Left lung (tissue), 14 donors: ENCODE results near the gene PNPO. TPM values are rescaled to one million over a fixed set of nuclear protein-coding genes. Genes with fewer than 3 reads are reported as not detected.

Source experiments
- ATAC-seq: fragments of 200-7000 bp; cut with Tn5 transposase; one replicate; pipeline ENCODE4 v1.9.1; 2020; ENCODE audit warnings: moderate library complexity
- DNase-seq, 4 donors: peaks; one replicate each; pipeline ENCODE4 v3.0.0-alpha.2; 2013 to 2020
- H3K27ac ChIP-seq, 2 donors: fragments of 200-600 bp; sonication (generic) in 1 of 2; one replicate each; pipeline versions ENCODE4 v1.5.0 to v1.8.0; 2020 to 2021
- H3K27me3 ChIP-seq, 2 donors: fragments of 200-600 bp; sonication (generic) in 1 of 2; one replicate each; pipeline versions ENCODE4 v1.5.0 to v1.8.0; 2020 to 2021
- H3K36me3 ChIP-seq, 2 donors: fragments of 200-600 bp; sonication (generic) in 1 of 2; one replicate each; pipeline versions ENCODE4 v1.5.0 to v1.8.0; 2020 to 2021
- H3K4me1 ChIP-seq, 2 donors: fragments of 200-600 bp; one replicate each; pipeline ENCODE4 v1.8.0; 2021
- H3K4me3 ChIP-seq, 2 donors: fragments of 200-600 bp; sonication (generic) in 1 of 2; one replicate each; pipeline versions ENCODE4 v1.5.0 to v1.8.0; 2020 to 2021; ENCODE audit warnings: mild to moderate bottlenecking in 1 of 2
- H3K9me3 ChIP-seq, 2 donors: fragments of 200-600 bp; sonication (generic) in 1 of 2; one replicate each; pipeline versions ENCODE4 v1.5.0 to v1.8.0; 2020 to 2021
- intact Hi-C, 2 donors: fragments of 100-400 bp; cut with DNase I; formaldehyde crosslinking; loops; one replicate each; pipeline versions ENCODE4 v1.11.2 to v1.14.2; 2022
- long read RNA-seq, 12 donors: library from polyadenylated mRNA in 2 of 12; unstranded in 2 of 12; transcript quantifications; one replicate each; pipeline ENCODE4 v2.0.0 and lab custom pipeline, GENCODE V29; 2019 to 2026
- polyA plus RNA-seq, 6 donors: library from polyadenylated mRNA; unstranded; fragments of 120-200 nt; gene quantifications; one replicate each; pipeline ENCODE4 v1.2.1, GENCODE V29; 2013; ENCODE audit not compliant: insufficient read length in 6 of 6
- total RNA-seq, 2 donors: library from RNA; stranded (reverse); fragmentation: NEBNext Ultra II Directional; extraction: Animal tissue kit (Norgen Biotek cat#: 25700); gene quantifications; one replicate each; pipeline ENCODE4 v1.2.1, GENCODE V29; 2021
- TF ChIP-seq, protein P1 (sequence below), 2 donors: fragments of 200-600 bp; sonication (generic) in 1 of 2; IDR thresholded peaks; one replicate each; pipeline versions ENCODE4 v1.5.0 to v1.8.0; 2021; ENCODE audit warnings: antibody characterized with exemption in 2 of 2
- donor health status: DM: no; HTN: yes; CAD: no.
- donor health status: DM: no; HTN: no; CAD: no.

PNPO gene
- 10 to 100 TPM; 36.4 to 40.0 TPM for total RNA-seq
- 10 to 100 TPM; 10.7 to 14.4 (median 11.9) TPM for polyA plus RNA-seq
- long read RNA-seq, donor 1, partial matches to known transcripts = 0 of 6 reads
- long read RNA-seq, donor 1, other reads (novel, unspliced or antisense) = 0 of 6 reads
- long read RNA-seq, donor 2, partial matches to known transcripts = 0 of 3 reads
- long read RNA-seq, donor 2, other reads (novel, unspliced or antisense) = 0 of 3 reads
- long read RNA-seq, donor 3, partial matches to known transcripts = 0 of 3 reads
- long read RNA-seq, donor 3, other reads (novel, unspliced or antisense) = 0 of 3 reads
- long read RNA-seq, donor 4, transcript PNPO-217 (7 exons, 3,465 nt) = major isoform, 7 of 9 reads
- long read RNA-seq, donor 4, partial matches to known transcripts = 1 of 9 reads
- long read RNA-seq, donor 4, other reads (novel, unspliced or antisense) = 0 of 9 reads
- long read RNA-seq, donor 5, partial matches to known transcripts = 6 of 11 reads
- long read RNA-seq, donor 5, other reads (novel, unspliced or antisense) = 0 of 11 reads
- long read RNA-seq, donor 6, partial matches to known transcripts = 0 of 1 reads
- long read RNA-seq, donor 6, other reads (novel, unspliced or antisense) = 0 of 1 reads
- long read RNA-seq, donor 7, partial matches to known transcripts = 0 of 1 reads
- long read RNA-seq, donor 7, other reads (novel, unspliced or antisense) = 0 of 1 reads
- long read RNA-seq, donor 8, transcript PNPO-217 (7 exons, 3,465 nt) = major isoform, 7 of 7 reads
- long read RNA-seq, donor 8, partial matches to known transcripts = 0 of 7 reads
- long read RNA-seq, donor 8, other reads (novel, unspliced or antisense) = 0 of 7 reads
- long read RNA-seq, donor 9 = 0 reads
- long read RNA-seq, donor 10, transcript PNPO-217 (7 exons, 3,465 nt) = major isoform, 7 of 7 reads
- long read RNA-seq, donor 10, partial matches to known transcripts = 0 of 7 reads
- long read RNA-seq, donor 10, other reads (novel, unspliced or antisense) = 0 of 7 reads
- long read RNA-seq, donor 11 = 0 reads
- long read RNA-seq, donor 12, partial matches to known transcripts = 0 of 4 reads
- long read RNA-seq, donor 12, other reads (novel, unspliced or antisense) = 0 of 4 reads

DNA sequence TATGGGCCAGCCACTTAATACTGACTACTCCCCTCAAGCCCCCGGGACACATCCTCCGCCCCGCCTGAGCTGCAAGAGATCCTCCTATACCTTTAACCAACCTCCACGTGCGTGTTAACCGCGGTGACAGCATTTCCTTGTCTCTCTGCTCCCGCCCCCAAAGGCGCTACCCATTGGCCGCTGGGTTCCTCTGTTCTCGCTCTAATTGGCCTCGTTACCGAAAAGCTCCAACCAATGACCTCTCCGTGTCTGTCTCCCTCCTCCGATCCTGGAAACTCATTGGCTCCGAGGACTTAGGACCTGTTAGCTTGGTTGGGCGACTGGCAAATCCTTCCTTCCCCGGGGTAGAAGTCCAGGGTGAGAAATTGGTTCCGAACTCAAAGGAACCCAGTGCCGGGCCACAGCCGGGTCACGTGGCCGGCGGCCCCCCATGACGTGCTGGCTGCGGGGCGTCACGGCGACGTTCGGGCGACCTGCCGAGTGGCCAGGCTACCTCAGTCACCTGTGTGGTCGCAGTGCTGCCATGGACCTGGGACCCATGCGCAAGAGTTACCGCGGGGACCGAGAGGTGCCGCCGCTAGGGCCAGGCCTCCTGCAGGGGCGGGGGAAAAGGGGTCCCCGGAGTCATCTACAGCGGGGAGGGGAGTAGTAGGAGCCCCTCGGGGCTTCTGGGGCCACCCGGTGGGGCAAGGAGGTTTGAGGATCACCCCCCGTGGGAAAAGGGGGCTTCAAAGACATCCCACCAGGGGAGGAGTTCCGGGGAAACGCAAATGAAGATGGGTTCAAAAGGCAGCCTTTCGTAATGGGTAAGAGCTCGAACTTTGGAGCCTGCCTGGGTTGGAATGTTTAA, at the start of gene PNPO:
PNPO (plus strand) TSS at position 326 of the 850 bp plus-strand sequence; CDS start at position 431, 105 bp downstream.
- H3K27me3 ChIP-seq = no peaks in the 10 kb centered on the region
- intact Hi-C loops = loop anchor here in 1 of 2 donors (10.0 kb wide), 1 partner anchor 73 kb away; no protein-coding TSS in a partner anchor
- TF ChIP-seq, protein P1, sequence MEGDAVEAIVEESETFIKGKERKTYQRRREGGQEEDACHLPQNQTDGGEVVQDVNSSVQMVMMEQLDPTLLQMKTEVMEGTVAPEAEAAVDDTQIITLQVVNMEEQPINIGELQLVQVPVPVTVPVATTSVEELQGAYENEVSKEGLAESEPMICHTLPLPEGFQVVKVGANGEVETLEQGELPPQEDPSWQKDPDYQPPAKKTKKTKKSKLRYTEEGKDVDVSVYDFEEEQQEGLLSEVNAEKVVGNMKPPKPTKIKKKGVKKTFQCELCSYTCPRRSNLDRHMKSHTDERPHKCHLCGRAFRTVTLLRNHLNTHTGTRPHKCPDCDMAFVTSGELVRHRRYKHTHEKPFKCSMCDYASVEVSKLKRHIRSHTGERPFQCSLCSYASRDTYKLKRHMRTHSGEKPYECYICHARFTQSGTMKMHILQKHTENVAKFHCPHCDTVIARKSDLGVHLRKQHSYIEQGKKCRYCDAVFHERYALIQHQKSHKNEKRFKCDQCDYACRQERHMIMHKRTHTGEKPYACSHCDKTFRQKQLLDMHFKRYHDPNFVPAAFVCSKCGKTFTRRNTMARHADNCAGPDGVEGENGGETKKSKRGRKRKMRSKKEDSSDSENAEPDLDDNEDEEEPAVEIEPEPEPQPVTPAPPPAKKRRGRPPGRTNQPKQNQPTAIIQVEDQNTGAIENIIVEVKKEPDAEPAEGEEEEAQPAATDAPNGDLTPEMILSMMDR (IDR thresholded peaks at IDR 0.05) = no peak
- peak within 1 kb of the TSS; percentile 53 to 85 for H3K27ac ChIP-seq
- peaks cover 0 to 18% of the 10 kb centered on the region in 2 donors for H3K36me3 ChIP-seq
- H3K4me3 ChIP-seq = peak within 1 kb of the TSS; percentile 87 to 93
- H3K9me3 ChIP-seq = no peaks in the 10 kb centered on the region
- H3K4me1 ChIP-seq = peaks cover 8 to 51% of the 10 kb centered on the region in 2 donors
- peak; percentile 99 for ATAC-seq
- peak; percentile 81 to 95 (median 94) for DNase-seq

DNA sequence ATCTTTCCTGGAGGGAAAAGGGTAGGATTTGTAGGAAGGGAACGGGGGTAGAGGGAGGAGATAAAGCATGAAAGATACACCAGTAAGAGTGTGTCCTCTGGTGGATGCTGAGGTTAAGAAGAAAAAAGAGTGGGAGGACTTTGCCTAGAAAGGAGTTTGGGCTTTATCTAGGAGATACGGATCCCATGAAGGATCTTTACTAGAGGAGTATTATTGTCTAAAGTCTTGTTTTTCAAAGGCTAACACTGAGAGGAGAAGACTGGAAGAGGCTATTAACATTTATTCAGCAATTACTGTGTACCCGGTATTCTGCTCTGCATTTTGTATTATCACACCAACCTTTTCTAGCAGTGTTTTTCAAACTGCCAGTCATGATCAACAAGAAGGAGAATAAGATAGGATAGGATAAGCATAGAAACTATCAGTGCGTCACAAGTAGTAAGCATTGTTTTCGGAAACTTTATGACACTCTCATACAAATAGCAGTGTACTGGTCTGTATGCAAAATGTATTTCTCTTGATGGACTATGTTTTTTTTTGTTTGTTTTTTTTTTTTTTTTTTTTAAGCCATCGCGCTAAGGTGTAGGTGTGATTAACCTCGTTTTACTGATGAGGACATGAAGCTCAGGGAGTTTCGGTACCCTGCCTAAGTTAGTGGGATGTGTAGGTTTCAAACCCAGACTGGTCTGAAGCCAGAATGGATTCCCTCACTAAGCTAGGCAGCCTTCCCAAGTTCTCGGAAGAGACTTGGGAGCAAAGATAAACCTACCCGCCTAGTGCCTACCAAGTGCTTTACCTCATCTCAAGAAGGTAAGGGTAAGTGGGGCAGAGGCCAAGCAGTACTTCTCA, 46.6 kb upstream of the PNPO start:
- peaks cover 13 to 48% of the 10 kb centered on the region in 2 donors for H3K4me1 ChIP-seq
- H3K4me3 ChIP-seq = peak overlapping the region; percentile 57 to 86
- intact Hi-C loops = no loop called here
- DNase-seq = no peak
- H3K27me3 ChIP-seq = no peaks in the 10 kb centered on the region
- TF ChIP-seq, protein P1 (IDR thresholded peaks at IDR 0.05) = no peak
- no peak for ATAC-seq
- H3K27ac ChIP-seq = peak overlapping the region; percentile 89 to 97
- no peaks in the 10 kb centered on the region for H3K9me3 ChIP-seq
- peaks cover 0 to 14% of the 10 kb centered on the region in 2 donors for H3K36me3 ChIP-seq

DNA sequence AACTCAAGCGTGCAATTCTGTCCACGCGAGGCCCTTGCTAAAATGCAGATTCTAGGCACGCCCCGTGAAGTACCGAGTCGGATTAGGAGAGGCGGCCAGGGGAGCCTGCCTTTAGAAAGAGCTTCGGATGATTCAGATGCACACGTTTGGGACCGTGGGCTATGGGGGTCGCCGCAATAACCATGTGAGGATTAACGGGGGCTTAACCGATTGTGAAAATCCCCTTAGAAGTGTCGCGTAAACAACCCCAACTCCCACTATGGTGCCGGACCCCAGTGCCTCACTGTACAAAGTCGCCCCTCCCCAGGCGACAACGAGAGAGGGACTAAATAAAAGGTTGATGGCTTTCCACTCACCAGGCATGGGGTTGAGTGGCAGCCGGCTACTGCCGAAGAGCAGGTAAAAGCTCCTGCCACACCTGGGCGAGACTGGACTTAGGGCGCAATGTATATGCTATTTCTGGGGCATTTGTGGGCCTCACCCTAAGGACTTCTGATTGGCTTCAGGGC, 46.0 kb upstream of the PNPO start:
- DNase-seq (peak in 1 of 4 donors; percentile 55), ATAC-seq (peak; percentile 14)
- Histone ChIP-seq H3K9me3 (no peaks in the 10 kb centered on the region), H3K4me3 (peak overlapping the region; percentile 57 to 86), H3K27me3 (no peaks in the 10 kb centered on the region), H3K36me3 (peaks cover 0 to 15% of the 10 kb centered on the region in 2 donors), H3K4me1 (peaks cover 13 to 48% of the 10 kb centered on the region in 2 donors), H3K27ac (peak overlapping the region; percentile 89 to 97)
- intact Hi-C loops = no loop called here
- TF ChIP-seq, protein P1 (IDR thresholded peaks at IDR 0.05) = no peak
